Esophagus (tissue), 2 donors: ENCODE measurements around the gene TMEM63C. TPM values are rescaled to one million over a fixed set of nuclear protein-coding genes. Genes with fewer than 3 reads are reported as not detected.

Source experiments
- H3K27ac ChIP-seq, 2 donors: one replicate each; pipeline ENCODE4 v1.5.1; 2013; ENCODE audit warnings: low read depth in 2 of 2, mild to moderate bottlenecking in 2 of 2, inconsistent platforms in 1 of 2, low read length in 1 of 2, moderate library complexity in 1 of 2
- H3K27me3 ChIP-seq, 2 donors: one replicate each; pipeline ENCODE4 v1.6.1; 2013; ENCODE audit warnings: low read length in 2 of 2, control low read depth in 1 of 2, mild to moderate bottlenecking in 1 of 2; ENCODE audit not compliant: insufficient read depth in 2 of 2, control insufficient read depth in 1 of 2
- H3K36me3 ChIP-seq, 2 donors: one replicate each; pipeline ENCODE4 v1.6.1; 2013; ENCODE audit warnings: low read length in 1 of 2; ENCODE audit not compliant: control insufficient read depth in 2 of 2, insufficient read depth in 2 of 2
- H3K4me1 ChIP-seq, 2 donors: one replicate each; pipeline ENCODE4 v1.6.1; 2013; ENCODE audit warnings: low read length in 1 of 2; ENCODE audit not compliant: control insufficient read depth in 2 of 2, insufficient read depth in 2 of 2
- H3K4me3 ChIP-seq, 2 donors: one replicate each; pipeline ENCODE4 v1.5.1; 2013; ENCODE audit warnings: low read length in 2 of 2, mild to moderate bottlenecking in 2 of 2, low read depth in 1 of 2, moderate library complexity in 1 of 2
- H3K9me3 ChIP-seq, 2 donors: one replicate each; pipeline ENCODE4 v1.6.1; 2013; ENCODE audit warnings: mild to moderate bottlenecking in 2 of 2, low read depth in 1 of 2, low read length in 1 of 2, moderate library complexity in 1 of 2; ENCODE audit not compliant: control insufficient read depth in 2 of 2, insufficient read depth in 1 of 2
- WGBS, 2 donors: extraction: QIAGEN DNeasy Blood & Tissue Kit; methylation state at CpG; one replicate each; pipeline ENCODE4 v1.1.7; 2013; 5-methylcytosine and 5-hydroxymethylcytosine counted together
- polyA plus RNA-seq, 2 donors: library from polyadenylated mRNA; stranded (reverse); fragments of 200-250 nt; gene quantifications; one replicate each; pipeline ENCODE4 v1.2.3, GENCODE V29; 2013
- donor health status: healthy with polysubstance abuse.
- donor health status: Bipolar disorder and iron deficiency.

Gene TMEM63C
- polyA plus RNA-seq = 10 to 100 TPM in 1 of 2 donors, 1 to 10 TPM in 1; 3.7 to 11.1 TPM

DNA sequence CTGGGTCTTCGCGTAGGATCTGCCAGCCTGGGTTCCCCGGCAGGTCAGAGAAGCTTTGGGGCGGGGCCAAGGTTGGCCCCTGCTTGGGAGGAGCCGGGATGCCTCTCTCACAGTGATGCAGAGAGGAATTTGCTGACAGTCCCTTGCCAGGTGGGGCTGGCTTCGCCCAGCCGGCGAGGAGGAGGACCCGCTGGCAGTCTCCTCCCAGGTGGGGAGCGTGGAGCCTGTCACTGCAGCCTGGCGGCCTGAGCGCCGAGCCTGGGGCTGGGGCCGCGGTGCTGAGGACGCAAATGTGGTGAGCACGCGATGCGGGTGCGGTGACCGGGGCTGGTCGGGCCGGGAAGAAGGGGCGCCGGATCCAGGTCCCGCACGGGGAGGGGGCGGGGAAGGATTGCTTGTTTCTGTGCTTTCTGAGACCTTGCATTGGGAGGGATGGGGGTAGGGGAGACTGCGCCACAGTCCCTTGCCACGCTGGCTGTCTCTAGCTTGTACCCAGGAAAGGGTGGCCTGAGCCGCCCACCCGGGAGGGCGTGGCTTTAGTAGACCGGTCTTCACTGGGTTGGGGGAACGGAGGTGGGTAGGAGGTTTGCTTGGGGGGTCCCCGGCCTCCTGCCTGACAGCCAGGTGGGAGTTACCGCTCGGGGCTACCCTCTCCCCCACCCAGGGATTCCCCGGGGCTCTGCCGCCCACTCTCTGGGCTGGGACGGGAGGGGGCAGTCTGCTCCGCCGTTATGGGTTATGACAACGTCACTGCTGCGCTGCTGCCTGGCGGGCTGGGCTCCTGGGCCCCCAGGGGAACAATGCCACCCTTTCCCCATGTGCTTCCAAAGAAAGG is at the start of gene TMEM63C:
Gene TMEM63C, plus strand, starts transcription at position 196 of the 835 bp plus-strand sequence. CDS start 37,016 bp downstream, outside the sequence.
- peak within 1 kb of the TSS; percentile 46 to 61 for H3K4me3 ChIP-seq
- no peaks in the 10 kb centered on the region for H3K27me3 ChIP-seq
- no peaks in the 10 kb centered on the region for H3K36me3 ChIP-seq
- 0 to 1% methylated on average over 44 to 46 of the region's 46 CpGs for WGBS, 2 donors
- H3K4me1 ChIP-seq = peaks cover 7 to 32% of the 10 kb centered on the region in 2 donors
- peak within 1 kb of the TSS in 1 of 2 donors; percentile 15 for H3K27ac ChIP-seq
- H3K9me3 ChIP-seq = no peaks in the 10 kb centered on the region

GRCh38 chr14:77131871-77132486 is 49.6 kb upstream of the TMEM63C start:
- no peaks in the 10 kb centered on the region for H3K36me3 ChIP-seq
- no peak overlapping the region for H3K4me3 ChIP-seq
- no peaks in the 10 kb centered on the region for H3K27me3 ChIP-seq
- no peaks in the 10 kb centered on the region for H3K9me3 ChIP-seq
- H3K27ac ChIP-seq = no peak overlapping the region
- H3K4me1 ChIP-seq = no peaks in the 10 kb centered on the region
- 84 to 93% methylated on average over 5 of the region's 5 CpGs for WGBS, 2 donors

DNA sequence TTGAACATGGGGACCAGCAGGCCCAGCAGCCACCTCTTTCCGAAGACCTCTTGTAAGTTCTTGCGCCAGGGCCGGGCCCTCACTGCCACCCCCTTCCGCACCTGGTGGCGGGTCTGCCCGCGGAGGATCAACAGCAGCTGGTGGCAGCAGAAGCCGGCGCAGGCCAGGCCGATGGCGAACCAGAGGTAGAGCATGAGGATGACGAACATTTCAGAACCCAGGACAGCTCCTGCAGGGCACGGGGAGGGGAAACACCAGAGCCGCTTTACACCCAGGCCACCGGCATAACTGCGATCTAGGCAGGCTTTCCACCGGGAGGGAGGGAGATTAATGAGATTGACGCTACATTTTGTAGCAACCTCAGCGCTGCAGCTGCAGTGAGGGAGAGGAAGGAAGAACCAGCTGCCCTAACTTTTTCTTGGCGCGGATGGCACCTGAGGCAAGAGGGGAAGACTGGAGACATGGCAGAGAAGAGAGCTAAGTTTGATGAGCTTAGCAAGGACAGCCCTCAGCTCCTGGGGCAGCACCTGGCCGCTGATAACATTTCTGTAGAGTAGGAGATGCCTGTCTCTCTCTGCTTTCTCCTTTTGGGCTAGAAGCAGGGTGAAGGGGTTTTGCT is 47.8 kb upstream of the TMEM63C start:
- Histone ChIP-seq H3K9me3 (no peaks in the 10 kb centered on the region), H3K36me3 (no peaks in the 10 kb centered on the region), H3K27me3 (peaks cover 4 to 5% of the 10 kb centered on the region in 2 donors), H3K4me1 (no peaks in the 10 kb centered on the region), H3K27ac (no peak overlapping the region), H3K4me3 (no peak overlapping the region)
- WGBS, 2 donors = 7 to 8% methylated on average over 22 of the region's 22 CpGs

GRCh38 chr14:77139022-77139421 is 42.6 kb upstream of the TMEM63C start:
- H3K4me3 ChIP-seq = no peak overlapping the region
- H3K9me3 ChIP-seq = no peaks in the 10 kb centered on the region
- no peak overlapping the region for H3K27ac ChIP-seq
- no peaks in the 10 kb centered on the region for H3K36me3 ChIP-seq
- 77 to 80% methylated on average over 15 of the region's 15 CpGs for WGBS, 2 donors
- H3K27me3 ChIP-seq = peaks cover 5 to 13% of the 10 kb centered on the region in 2 donors
- peaks cover 5 to 15% of the 10 kb centered on the region in 2 donors for H3K4me1 ChIP-seq

DNA sequence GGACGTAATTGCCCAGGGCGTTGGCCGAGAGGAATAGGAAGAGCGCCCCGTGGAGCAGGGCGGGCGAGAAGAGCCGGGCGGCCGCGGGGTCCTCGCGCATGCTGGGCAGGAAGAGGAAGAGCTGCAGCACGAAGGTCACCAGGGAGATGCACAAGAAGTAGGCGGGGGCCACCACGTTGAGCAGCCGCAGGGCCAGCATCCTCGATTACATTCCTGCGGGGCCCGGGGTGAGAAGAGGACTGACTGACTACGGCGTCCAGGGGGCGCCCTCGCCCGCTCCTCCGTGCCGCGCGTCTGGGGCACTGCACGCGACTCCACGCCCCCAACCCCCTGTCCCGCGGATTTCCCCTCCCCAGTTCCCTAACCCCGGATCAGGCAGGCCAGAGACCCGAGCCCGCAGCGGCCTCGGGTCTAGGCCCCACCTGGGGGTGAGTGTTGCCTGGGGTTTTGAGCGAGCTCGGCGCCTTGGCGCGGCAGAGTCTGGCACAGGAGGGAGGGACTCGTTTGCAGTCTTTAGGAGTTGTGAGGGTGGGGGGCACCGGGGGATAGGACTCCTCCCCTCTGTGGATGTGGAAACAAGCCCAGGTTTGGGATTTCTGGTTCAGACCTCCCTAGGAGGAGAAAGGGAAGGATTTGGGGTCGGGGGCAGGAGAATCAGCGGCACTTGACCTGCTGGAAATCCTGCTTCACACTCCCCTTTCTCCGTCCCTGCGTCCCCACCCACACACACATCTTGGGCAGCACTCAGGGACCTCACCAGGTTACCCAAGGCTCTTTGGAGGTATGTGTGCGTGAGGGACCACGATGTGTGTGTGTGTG is 41.8 kb upstream of the TMEM63C start:
- Histone ChIP-seq H3K36me3 (no peaks in the 10 kb centered on the region), H3K4me3 (peak overlapping the region in 1 of 2 donors; percentile 17), H3K27ac (no peak overlapping the region), H3K4me1 (peaks cover 5 to 15% of the 10 kb centered on the region in 2 donors), H3K27me3 (peaks cover 5 to 13% of the 10 kb centered on the region in 2 donors), H3K9me3 (no peaks in the 10 kb centered on the region)
- 2 to 3% methylated on average over 42 to 52 of the region's 52 CpGs for WGBS, 2 donors

- 2% methylated on average over 63 to 67 of the region's 67 CpGs for WGBS, 2 donors
- Histone ChIP-seq H3K36me3 (no peaks in the 10 kb centered on the region), H3K9me3 (no peaks in the 10 kb centered on the region), H3K27me3 (peaks cover 5 to 13% of the 10 kb centered on the region in 2 donors), H3K4me1 (peaks cover 5 to 15% of the 10 kb centered on the region in 2 donors), H3K27ac (no peak overlapping the region), H3K4me3 (peak overlapping the region in 1 of 2 donors; percentile 16)
These were observed 41.0 kb upstream of the TMEM63C start for GRCh38 chr14:77140359-77141213.

DNA sequence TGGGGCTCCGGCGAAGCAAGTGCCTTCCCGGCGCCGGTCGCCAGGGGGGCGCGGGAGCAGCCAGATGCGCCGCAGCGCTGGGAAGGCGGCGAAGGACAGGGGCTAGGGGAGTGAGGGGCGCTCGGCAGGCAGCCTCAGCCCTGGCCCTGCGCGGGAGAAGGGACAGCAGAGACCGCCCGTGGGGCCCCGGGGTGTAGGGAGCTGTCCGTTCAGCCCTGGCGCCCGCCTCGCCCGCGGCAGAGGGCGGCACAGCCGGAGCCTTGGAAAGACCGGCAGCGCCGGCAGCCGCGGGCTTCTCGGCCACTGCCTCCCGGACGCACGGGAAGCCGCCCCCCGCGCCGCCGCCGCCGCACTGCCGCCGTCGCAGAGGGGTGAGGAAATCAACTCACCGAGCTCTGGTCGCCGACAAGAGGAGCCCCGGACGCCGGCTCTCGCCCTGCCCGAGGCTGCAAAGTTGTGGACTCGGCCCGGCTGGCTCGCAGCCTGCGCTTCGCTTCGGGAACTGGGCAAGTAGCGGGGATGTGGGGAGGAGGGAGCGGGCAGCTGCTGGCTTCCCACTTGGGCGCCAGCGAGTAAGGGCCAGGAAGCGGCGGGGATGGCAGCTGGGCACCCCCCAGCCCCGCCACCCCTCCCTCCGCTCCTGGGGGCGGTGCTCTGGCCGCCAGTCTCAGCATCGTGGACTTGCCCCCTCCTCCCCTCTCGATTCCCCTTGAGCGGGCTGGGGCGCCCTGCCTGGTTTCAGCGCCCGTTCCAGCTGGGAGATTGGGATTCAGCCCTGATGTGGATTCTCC is 40.2 kb upstream of the TMEM63C start, which contains the start of gene ZDHHC22:
Gene ZDHHC22, minus strand, starts transcription at position 578 of the 791 bp plus-strand sequence. CDS start 2,053 bp downstream, outside the sequence.
- Histone ChIP-seq H3K4me3 (peak within 1 kb of the TSS in 1 of 2 donors; percentile 16), H3K27me3 (peaks cover 5 to 18% of the 10 kb centered on the region in 2 donors), H3K36me3 (no peaks in the 10 kb centered on the region), H3K4me1 (peaks cover 5 to 15% of the 10 kb centered on the region in 2 donors), H3K9me3 (no peaks in the 10 kb centered on the region), H3K27ac (no peak within 1 kb of the TSS)
- WGBS, 2 donors = 1% methylated on average over 56 to 77 of the region's 77 CpGs
